ENCODE measurements around the gene ITPRID2.

ITPRID2 gene

DNA sequence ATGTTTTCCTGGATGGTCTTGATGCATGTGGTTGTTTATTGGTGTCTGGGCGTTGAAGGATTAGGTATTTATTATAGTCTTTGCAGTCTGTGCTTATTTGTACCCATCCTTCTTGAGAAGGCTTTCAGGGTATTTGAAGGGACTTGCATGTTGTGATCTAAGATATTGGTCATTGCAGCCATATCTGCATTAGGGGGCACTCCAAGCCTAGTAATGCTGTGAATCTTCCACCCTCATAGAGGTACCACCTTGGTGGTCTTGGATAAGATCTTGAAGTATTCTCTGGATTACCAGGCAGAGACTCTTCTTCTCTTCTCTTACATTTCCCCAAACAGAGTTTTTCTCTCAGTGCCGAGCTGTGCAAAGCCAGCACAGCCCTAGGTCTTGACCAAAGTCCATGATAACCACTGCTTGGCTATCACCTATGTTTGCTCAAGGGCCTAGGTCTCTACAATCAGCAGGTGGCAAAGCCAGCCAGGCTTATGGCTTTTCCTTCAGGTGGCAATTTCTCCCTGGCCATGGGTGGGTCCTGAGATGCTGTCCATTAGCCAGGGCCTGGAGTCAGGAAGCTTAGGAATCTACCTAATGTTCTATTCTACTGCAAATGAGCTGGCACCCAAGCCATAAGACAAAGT is 78.7 kb downstream of the ITPRID2 start:
- DNase-seq = no peak

DNA sequence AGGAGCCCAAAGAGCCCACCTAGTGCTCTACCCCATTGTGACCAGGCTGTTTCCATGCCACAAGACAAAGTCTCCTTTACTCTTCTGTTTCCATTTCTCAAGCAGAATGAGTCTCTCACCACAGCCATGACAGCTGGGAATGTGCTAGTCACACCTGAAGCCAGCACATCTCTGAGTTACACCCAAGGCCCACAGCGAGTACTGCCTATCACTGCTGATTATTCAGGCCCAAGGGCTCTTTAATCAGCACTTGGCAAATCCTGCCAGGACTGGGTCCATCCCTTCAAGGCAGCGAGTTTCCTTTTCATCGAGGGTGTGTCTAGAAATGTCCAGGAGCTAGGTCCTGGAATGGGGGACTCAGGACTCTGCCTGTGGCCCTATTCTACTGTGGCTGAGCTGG is 79.5 kb downstream of the ITPRID2 start:
- no peak for DNase-seq

DNA sequence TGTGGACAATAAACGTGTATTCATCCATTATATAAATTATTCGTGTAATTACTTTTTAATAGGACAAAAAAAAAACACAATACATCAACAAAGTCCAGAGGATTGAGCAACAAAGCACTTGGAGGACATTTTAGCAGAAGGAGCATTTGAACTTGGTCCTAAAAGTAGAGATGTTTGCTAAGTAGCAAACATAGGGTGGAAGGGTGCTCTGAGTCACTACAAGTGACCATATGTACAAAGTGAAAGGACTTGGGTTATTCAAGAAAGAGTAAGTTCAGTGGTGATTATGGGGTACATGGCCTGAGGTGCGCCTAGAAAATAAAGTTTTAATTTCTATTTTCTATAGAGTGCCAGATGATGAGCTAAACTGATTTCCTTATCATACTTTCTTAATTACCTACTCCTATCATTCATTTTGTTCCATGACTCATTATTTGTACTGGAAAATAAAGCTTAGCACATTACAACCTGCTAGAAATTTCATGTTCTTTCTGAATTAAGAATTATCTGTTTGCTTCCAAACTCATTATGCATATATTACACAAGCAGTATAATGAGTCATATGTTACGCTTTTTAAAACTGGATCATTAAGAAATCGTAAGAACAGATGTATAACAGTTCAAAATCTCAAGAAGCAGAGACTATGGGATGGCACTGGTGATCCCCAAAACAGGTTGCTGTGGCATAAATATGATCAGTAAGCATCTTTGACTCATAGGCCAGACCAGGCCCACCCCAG is 81.1 kb downstream of the ITPRID2 start:
- no peak for DNase-seq

DNA sequence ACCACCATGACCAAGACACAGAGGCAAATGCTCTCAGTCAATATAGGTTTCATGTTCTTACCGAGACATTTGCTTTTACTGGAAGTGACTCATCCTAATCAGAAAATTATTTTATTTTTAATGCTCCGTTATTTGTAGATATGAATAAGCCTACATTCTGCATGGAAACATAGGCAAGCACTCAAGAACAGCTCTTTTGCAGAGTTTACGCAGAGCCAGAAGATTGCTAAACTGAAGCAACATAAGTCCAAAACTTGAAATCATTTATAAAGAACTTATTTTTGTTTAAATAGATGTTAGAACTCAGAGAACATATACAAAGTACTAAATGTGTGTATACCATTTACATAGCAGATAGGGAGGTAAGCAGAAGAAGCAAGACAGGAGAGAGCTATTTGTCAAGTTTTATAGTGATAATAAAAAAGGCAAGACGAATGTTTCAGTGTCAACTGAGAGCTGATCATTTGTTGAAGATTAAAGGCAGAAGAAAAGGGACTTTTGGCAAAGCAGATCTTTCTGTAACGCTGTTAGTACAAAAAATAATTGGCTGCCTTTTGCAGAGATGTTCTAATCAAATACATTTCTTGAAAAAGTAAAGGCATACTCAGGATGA is 81.7 kb downstream of the ITPRID2 start:
- no peak for DNase-seq

DNA sequence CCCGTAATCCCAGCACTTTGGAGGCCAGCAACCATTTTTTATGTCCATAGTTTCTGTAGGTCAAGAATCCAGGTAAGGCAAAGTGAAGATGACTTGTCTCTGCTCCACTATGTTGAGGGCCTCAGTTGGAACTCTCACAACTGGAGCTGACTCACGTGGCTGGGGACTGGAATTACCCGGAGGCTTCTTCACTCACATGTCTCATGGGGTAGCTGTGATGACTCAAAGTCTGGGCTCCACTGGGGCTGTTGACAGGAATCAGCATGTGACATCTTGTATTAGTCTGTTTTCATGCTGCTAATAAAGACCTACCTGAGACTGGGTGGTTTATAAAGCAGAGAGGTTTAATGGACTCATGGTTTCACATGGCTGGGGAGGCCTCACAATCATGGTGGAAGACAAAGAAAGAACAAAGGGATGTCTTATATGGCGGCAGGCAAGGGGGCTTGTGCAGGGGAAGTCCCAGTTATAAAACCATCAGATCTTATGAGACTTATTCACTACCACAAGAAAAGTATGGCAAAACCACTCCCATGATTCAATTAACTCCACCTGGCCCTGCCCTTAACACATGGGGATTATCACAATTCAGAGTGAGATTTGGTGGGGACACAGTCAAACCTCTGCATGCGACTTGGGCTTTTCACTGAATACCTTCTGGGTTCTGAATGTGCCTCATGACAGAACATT is 86.3 kb downstream of the ITPRID2 start:
- no peak for DNase-seq

DNA sequence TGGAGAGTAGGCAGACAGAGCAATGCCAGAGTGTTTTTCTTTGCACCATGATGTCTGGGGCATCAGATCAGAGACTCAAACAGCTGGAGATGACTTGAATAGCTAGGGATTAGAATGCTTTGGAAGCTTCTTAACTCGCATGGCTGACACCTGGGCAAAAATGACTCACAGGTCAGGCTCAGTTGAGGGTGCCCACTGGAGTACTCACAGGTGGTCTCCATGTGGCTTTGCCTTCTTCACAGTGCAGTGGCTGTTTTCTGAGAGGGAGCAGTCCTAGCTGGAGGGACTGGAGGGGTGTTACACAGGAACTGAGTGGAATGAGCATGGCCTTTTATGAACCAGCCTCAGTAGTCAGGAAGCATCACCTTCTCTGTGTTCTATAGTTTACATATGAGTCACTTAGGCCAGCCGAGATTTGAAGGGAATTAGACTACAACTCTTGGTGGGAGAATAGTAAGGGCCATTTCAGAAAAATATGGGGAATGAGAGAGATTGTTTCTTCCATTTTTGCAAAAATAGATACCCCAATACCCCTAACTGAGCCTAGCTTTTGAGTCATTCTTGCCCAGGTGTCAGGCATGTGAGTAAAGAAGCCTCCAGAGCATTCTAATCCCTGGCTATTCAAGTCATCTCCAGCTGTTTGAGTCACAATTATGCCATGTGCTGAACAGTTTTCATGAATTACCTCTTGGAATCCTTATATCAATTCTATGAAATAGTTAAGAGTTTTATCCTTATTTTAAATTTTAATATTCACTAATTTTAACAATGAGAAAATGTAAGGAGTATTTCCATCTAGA is 87.0 kb downstream of the ITPRID2 start:
- no peak for DNase-seq
